ENCODE results near the gene GLT1D1.

GLT1D1 gene

DNA sequence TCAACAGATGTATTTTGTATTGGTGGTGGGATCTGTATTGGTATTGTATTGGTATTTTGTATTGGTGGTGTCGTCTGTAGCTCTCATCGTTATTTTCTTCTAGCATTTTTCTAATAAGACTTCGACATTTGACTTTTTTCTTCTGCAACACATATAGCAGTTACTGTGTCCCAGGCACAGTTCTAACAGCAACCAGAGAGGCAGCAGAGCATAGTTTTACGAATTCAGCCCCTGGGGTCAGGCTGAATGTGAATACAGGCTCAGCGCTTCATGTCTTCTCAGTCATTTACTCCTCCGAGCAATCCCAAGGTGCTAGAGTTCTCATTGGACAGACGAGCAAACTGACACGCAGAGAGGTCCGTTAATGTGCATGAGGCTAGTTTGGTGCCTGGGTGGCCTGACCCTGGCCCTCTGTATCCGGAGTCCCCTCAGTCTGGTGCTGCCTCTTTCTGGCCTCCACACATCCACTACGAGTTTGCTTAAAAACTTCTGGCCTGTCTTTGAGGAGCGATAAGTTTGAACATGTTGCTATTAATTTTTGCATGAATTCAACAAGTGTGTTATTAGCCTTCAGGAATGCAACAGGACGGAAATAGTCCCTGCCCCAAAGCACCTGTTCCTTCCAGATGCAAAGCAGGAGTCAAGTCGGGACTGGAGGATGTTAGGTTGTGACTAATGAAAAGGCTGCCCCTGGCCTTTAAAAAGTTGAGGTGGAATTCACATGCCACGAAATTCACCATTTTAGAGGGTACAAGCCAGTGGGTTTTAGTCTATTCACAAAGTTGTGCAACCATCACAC, 87.0 kb downstream of the GLT1D1 start:
- H3K36me3 ChIP-seq: no peaks in the 10 kb centered on the region
- H3K4me3 ChIP-seq (ENCODE audit: low read depth, low read length): no peak overlapping the region
- DNase-seq: no peak
- H3K9me3 ChIP-seq: no peaks in the 10 kb centered on the region
- TF ChIP-seq, protein P1, sequence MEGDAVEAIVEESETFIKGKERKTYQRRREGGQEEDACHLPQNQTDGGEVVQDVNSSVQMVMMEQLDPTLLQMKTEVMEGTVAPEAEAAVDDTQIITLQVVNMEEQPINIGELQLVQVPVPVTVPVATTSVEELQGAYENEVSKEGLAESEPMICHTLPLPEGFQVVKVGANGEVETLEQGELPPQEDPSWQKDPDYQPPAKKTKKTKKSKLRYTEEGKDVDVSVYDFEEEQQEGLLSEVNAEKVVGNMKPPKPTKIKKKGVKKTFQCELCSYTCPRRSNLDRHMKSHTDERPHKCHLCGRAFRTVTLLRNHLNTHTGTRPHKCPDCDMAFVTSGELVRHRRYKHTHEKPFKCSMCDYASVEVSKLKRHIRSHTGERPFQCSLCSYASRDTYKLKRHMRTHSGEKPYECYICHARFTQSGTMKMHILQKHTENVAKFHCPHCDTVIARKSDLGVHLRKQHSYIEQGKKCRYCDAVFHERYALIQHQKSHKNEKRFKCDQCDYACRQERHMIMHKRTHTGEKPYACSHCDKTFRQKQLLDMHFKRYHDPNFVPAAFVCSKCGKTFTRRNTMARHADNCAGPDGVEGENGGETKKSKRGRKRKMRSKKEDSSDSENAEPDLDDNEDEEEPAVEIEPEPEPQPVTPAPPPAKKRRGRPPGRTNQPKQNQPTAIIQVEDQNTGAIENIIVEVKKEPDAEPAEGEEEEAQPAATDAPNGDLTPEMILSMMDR (IDR thresholded peaks at IDR 0.05; ENCODE audit: low read depth, low read length): no peak
- H3K4me1 ChIP-seq: no peaks in the 10 kb centered on the region
- no peaks in the 10 kb centered on the region for H3K27me3 ChIP-seq

DNA sequence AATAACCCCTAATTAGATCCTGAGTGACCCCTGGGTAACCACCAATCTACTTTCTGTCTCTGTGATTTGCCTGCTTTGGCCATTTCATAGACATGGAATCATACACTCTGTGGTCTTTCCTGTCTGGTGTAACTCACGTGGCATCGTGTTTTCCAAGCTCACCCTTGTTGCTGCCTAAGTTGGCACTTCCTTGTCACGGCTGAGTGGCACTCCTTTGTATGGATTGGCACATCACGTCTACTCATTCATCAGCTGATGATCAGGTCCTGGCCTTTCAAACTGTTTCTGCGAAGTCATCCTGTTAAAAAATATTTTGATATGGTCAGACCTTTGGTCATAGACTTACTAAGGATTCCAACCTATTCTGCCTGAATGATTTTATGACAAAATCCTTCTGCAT, 87.7 kb downstream of the GLT1D1 start:
- TF ChIP-seq, protein P1 (IDR thresholded peaks at IDR 0.05; ENCODE audit: low read depth, low read length): no peak
- Histone ChIP-seq H3K27me3 (no peaks in the 10 kb centered on the region), H3K4me3 (ENCODE audit: low read depth, low read length) (no peak overlapping the region), H3K36me3 (no peaks in the 10 kb centered on the region), H3K9me3 (no peaks in the 10 kb centered on the region), H3K4me1 (no peaks in the 10 kb centered on the region)
- no peak for DNase-seq

DNA sequence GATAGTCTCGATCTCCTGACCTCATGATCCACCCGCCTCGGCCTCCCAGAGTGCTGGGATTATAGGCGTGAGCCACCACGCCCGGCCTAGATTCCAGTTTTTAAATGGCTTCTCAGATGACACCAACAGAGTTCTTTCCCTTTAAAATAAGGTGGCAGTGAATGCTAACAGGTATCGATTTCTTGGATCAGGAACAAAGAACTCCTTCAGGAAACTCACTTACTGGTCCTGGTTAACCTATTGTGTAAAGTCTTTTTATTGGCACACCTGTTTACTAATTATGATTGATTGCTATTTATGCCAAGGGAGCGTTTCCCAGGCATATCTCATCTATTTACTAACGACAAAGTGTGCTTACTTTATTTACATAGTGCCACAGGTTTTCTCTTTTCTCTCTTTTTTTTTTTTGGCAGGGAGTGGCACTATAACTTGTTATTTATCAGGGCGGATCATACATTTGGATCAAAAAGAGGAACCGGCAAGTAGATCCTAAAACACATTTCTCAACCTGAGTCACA, 89.7 kb downstream of the GLT1D1 start:
- TF ChIP-seq, protein P1 (IDR thresholded peaks at IDR 0.05; ENCODE audit: low read depth, low read length): no peak
- Histone ChIP-seq H3K36me3 (no peaks in the 10 kb centered on the region), H3K27me3 (no peaks in the 10 kb centered on the region), H3K4me3 (ENCODE audit: low read depth, low read length) (no peak overlapping the region), H3K9me3 (no peaks in the 10 kb centered on the region), H3K4me1 (no peaks in the 10 kb centered on the region)
- DNase-seq: no peak

DNA sequence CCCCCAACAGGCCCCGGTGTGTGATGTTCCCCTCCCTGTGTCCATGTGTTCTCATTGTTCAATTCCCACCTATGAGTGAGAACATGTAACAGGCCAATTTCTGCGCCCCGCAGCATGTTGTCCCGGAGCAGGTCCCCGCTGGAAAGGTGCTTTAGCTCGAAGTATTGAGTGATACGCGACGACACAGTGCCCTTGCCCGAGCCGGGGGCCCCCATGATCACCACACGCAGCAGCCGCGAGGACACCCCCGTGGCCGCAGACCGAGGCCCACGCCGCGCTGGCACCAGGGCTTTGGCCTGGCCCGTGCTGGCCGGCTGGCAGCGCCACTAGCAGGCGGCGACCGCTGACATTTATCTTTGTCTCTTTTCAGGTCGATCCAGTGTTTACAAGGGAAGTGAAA, 91.7 kb downstream of the GLT1D1 start:
- Histone ChIP-seq H3K4me3 (ENCODE audit: low read depth, low read length) (no peak overlapping the region), H3K9me3 (no peaks in the 10 kb centered on the region), H3K4me1 (no peaks in the 10 kb centered on the region), H3K36me3 (no peaks in the 10 kb centered on the region), H3K27me3 (no peaks in the 10 kb centered on the region)
- TF ChIP-seq, protein P1 (IDR thresholded peaks at IDR 0.05; ENCODE audit: low read depth, low read length): no peak
- no peak for DNase-seq

DNA sequence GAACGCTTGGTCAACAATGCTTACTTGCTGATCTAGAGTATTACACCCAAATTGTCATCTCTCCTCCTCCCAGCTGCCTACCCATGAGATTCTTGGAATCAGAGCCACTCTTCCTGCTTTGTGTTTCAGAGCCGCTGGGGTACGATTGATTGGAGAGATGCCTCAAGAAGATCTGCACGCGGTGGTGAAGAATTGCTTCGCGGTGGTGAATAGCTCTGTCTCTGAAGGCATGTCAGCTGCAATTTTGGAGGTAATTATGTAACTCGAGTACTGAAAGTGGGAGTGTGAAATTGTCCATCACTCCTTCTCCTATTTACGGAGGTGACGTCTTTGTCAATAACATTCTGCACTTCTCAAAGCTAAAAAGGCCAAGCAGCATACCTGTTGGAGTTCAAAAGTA, 93.9 kb downstream of the GLT1D1 start:
- Histone ChIP-seq H3K4me1 (no peaks in the 10 kb centered on the region), H3K36me3 (no peaks in the 10 kb centered on the region), H3K9me3 (no peaks in the 10 kb centered on the region), H3K27me3 (no peaks in the 10 kb centered on the region), H3K4me3 (ENCODE audit: low read depth, low read length) (no peak overlapping the region)
- TF ChIP-seq, protein P1 (IDR thresholded peaks at IDR 0.05; ENCODE audit: low read depth, low read length): no peak
- no peak for DNase-seq

DNA sequence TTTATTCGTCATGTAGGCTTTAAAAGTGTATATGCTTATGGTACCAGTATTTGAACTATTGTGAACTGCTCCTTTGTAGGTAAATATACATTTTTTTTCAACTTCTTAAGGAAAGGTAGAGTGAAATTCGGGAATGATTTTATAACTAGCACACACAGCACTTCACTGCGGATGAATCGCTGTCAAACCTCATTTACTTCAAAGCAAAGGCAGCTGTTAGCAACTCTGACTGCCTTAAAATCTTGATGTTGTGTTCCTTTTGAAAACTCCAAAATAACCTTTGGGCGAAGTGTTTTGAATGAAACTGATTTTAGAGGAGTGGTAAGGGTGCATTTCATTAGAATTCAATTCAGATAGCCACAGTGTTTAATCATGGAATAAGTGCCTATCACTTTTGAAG, 95.8 kb downstream of the GLT1D1 start:
- no peaks in the 10 kb centered on the region for H3K4me1 ChIP-seq
- H3K9me3 ChIP-seq: no peaks in the 10 kb centered on the region
- no peak overlapping the region for H3K4me3 ChIP-seq (ENCODE audit: low read depth, low read length)
- TF ChIP-seq, protein P1 (IDR thresholded peaks at IDR 0.05; ENCODE audit: low read depth, low read length): no peak
- H3K36me3 ChIP-seq: no peaks in the 10 kb centered on the region
- DNase-seq: no peak
- H3K27me3 ChIP-seq: no peaks in the 10 kb centered on the region

All from BE2C (cell line).